NCI-H2196 treated with DMSO at 0.1 percent for 48 hours (cell line): ENCODE data around the gene ZNF521.
"Not testable (repeated sequence)": the region's sequence is repeated elsewhere in the genome, so short reads cannot be mapped to it uniquely, and the experiment has no call there.

Experiments used
- DNase-seq: peaks from one replicate; lab custom pipeline; 2025; ENCODE audit not compliant: unreplicated experiment; lab: John Stamatoyannopoulos, UW

ZNF521 gene

GRCh38 chr18:25291150-25291549 is 60.8 kb downstream of the ZNF521 start:
- DNase-seq = no peak

GRCh38 chr18:25289001-25289631 is 62.9 kb downstream of the ZNF521 start:
- DNase-seq = no peak

GRCh38 chr18:25288340-25288938 is 63.5 kb downstream of the ZNF521 start:
- no peak for DNase-seq

- DNase-seq = no peak
These were observed 64.9 kb downstream of the ZNF521 start for GRCh38 chr18:25287106-25287505.

- DNase-seq = no peak
These were observed 67.0 kb downstream of the ZNF521 start for GRCh38 chr18:25284861-25285550.

GRCh38 chr18:25284281-25284680 is 67.7 kb downstream of the ZNF521 start:
- no peak for DNase-seq

GRCh38 chr18:25283781-25284180 is 68.2 kb downstream of the ZNF521 start:
- no peak for DNase-seq

GRCh38 chr18:25282896-25283703 is 68.9 kb downstream of the ZNF521 start:
- no peak for DNase-seq

GRCh38 chr18:25282282-25282681 is 69.7 kb downstream of the ZNF521 start:
- DNase-seq = no peak

GRCh38 chr18:25281556-25281955 is 70.4 kb downstream of the ZNF521 start:
- DNase-seq = no peak

GRCh38 chr18:25279961-25280360 is 72.0 kb downstream of the ZNF521 start:
- no peak for DNase-seq

- DNase-seq = no peak
These were observed 72.4 kb downstream of the ZNF521 start for GRCh38 chr18:25279556-25279955.

- DNase-seq = no peak
These were observed 72.8 kb downstream of the ZNF521 start for GRCh38 chr18:25279133-25279532.

- DNase-seq = no peak
These were observed 73.6 kb downstream of the ZNF521 start for GRCh38 chr18:25278394-25278793.

GRCh38 chr18:25275412-25276001 is 76.5 kb downstream of the ZNF521 start:
- no peak for DNase-seq

GRCh38 chr18:25274926-25275325 is 77.0 kb downstream of the ZNF521 start:
- DNase-seq = no peak

GRCh38 chr18:25266931-25267527 is 84.9 kb downstream of the ZNF521 start:
- DNase-seq = not testable (repeated sequence)

GRCh38 chr18:25262920-25263319 is 89.0 kb downstream of the ZNF521 start:
- no peak for DNase-seq

GRCh38 chr18:25261768-25262167 is 90.2 kb downstream of the ZNF521 start:
- DNase-seq = no peak

GRCh38 chr18:25256439-25256838 is 95.5 kb downstream of the ZNF521 start:
- no peak for DNase-seq

- DNase-seq = no peak
These were observed 98.2 kb downstream of the ZNF521 start for GRCh38 chr18:25253779-25254178.
